T1000 (cell line): Measurements from ENCODE around the gene SMTN.
"Not testable (repeated sequence)": the region's sequence is repeated elsewhere in the genome, so short reads cannot be mapped to it uniquely, and the experiment has no call there.

ENCODE experiments used
- DNase-seq: peaks from one replicate; lab custom pipeline; 2025; ENCODE audit warnings: mixed read lengths; lab: John Stamatoyannopoulos, UW

The SMTN gene

GRCh38 chr22:31080848-31081649 lies at the start of gene SMTN:
Gene SMTN (plus strand): TSS chr22:31081318. CDS start chr22:31083259, 1,941 bp downstream.
- peak; percentile 83 for DNase-seq

- peak; percentile 59 for DNase-seq
These were observed 44.2 kb upstream of the SMTN start for GRCh38 chr22:31036671-31037550.

GRCh38 chr22:31038686-31039085 lies 42.4 kb upstream of the SMTN start:
- DNase-seq, result no peak

GRCh38 chr22:31039393-31039792 lies 41.7 kb upstream of the SMTN start:
- no peak for DNase-seq

- DNase-seq, result no peak
These were observed 40.3 kb upstream of the SMTN start for GRCh38 chr22:31040542-31041398.

- no peak for DNase-seq
These were observed 36.8 kb upstream of the SMTN start for GRCh38 chr22:31044262-31044861.

GRCh38 chr22:31045900-31046538 lies 35.1 kb upstream of the SMTN start:
- DNase-seq, result no peak

- DNase-seq, result no peak
These were observed 34.4 kb upstream of the SMTN start for GRCh38 chr22:31046539-31047226.

GRCh38 chr22:31048570-31048969 lies 32.5 kb upstream of the SMTN start:
- no peak for DNase-seq

GRCh38 chr22:31049815-31050420 lies 31.2 kb upstream of the SMTN start:
- DNase-seq, result no peak

- DNase-seq, result no peak
These were observed 25.9 kb upstream of the SMTN start for GRCh38 chr22:31055117-31055634.

- DNase-seq, result peak; percentile 74
These were observed 25.4 kb upstream of the SMTN start for GRCh38 chr22:31055635-31056159.

- no peak for DNase-seq
These were observed 24.0 kb upstream of the SMTN start for GRCh38 chr22:31056986-31057599.

- not testable (repeated sequence) for DNase-seq
These were observed 21.5 kb upstream of the SMTN start for GRCh38 chr22:31059663-31060062.

- DNase-seq, result no peak
These were observed 18.4 kb upstream of the SMTN start for GRCh38 chr22:31062566-31063230.

GRCh38 chr22:31064369-31064768 lies 16.7 kb upstream of the SMTN start:
- DNase-seq, result no peak

- DNase-seq, result no peak
These were observed 12.1 kb upstream of the SMTN start for GRCh38 chr22:31068970-31069369.

- not testable (repeated sequence) for DNase-seq
These were observed 11.3 kb upstream of the SMTN start for GRCh38 chr22:31069691-31070314.
